OCI-LY3 (cell line): ENCODE data around the gene KEL.

Experiments
- H2AFZ ChIP-seq: fragments of 200-600, 300-600 bp; shearing (Covaris generic); 2 replicates; pipeline ENCODE4 v1.6.0; 2014; ENCODE audit warnings: antibody characterized with exemption, low read depth, low read length
- H3K27ac ChIP-seq: fragments of 200-600, 300-600 bp; sonication (generic); 2 replicates; pipeline ENCODE4 v1.5.1; 2014; ENCODE audit warnings: mild to moderate bottlenecking, low read length, moderate library complexity, mixed read lengths
- H3K27me3 ChIP-seq: fragments of 200-600, 300-600 bp; sonication (generic); 2 replicates; pipeline ENCODE4 v1.6.1; 2014; ENCODE audit warnings: low read depth, low read length, mixed read lengths
- H3K36me3 ChIP-seq: fragments of 200-600, 300-600 bp; sonication (generic); replicated peaks from 2 replicates; pipeline ENCODE3; 2014; ENCODE audit warnings: low read depth, low read length, mixed read lengths
- H3K4me1 ChIP-seq: fragments of 300-600, 200-600 bp; sonication (generic); 2 replicates; pipeline ENCODE4 v1.6.1; 2014; ENCODE audit warnings: low read length, mixed read lengths
- H3K4me2 ChIP-seq: fragments of 200-600, 300-600 bp; sonication (generic); 2 replicates; pipeline ENCODE4 v1.6.1; 2014; ENCODE audit warnings: low read length, mixed read lengths
- H3K4me3 ChIP-seq: fragments of 300-600, 200-600 bp; sonication (generic); 2 replicates; pipeline ENCODE4 v1.5.1; 2014; ENCODE audit warnings: antibody characterized with exemption, mild to moderate bottlenecking, low read length, moderate library complexity
- H3K79me2 ChIP-seq: fragments of 300-600, 200-600 bp; shearing (Covaris generic); 2 replicates; pipeline ENCODE4 v1.6.1; 2014; ENCODE audit warnings: mild to moderate bottlenecking, low read length, mixed read lengths
- H3K9ac ChIP-seq: fragments of 300-600, 200-600 bp; shearing (Covaris generic); 2 replicates; pipeline ENCODE4 v1.6.0; 2014; ENCODE audit warnings: mild to moderate bottlenecking, low read length, moderate library complexity
- H3K9me3 ChIP-seq: fragments of 200-600, 300-600 bp; shearing (Covaris generic); 2 replicates; pipeline ENCODE4 v1.6.1; 2014; ENCODE audit warnings: low read length, mixed read lengths; ENCODE audit not compliant: insufficient read depth
- H4K20me1 ChIP-seq: fragments of 200-600, 300-600 bp; sonication (generic); 2 replicates; pipeline ENCODE4 v1.6.1; 2016; ENCODE audit warnings: low read length, mixed read lengths; ENCODE audit not compliant: insufficient read depth
- CTCF ChIP-seq: fragments of 200-600, 300-600 bp; sonication (generic); IDR thresholded peaks from 2 replicates; pipeline ENCODE4 v1.5.1; 2014; ENCODE audit warnings: antibody characterized with exemption, low read length, low read depth
- EZH2phosphoT487 ChIP-seq: fragments of 200-600 bp; shearing (Covaris generic); IDR thresholded peaks from 2 replicates; pipeline ENCODE4 v1.6.1; 2018; ENCODE audit warnings: antibody characterized with exemption, mixed run types, low read depth

KEL gene

GRCh38 chr7:142898377-142899170, 63.6 kb downstream of the KEL start:
- TF ChIP-seq CTCF: no peak
- TF ChIP-seq EZH2phosphoT487: no peak
- Histone ChIP-seq H3K27ac (no peak overlapping the region), H3K4me3 (no peak overlapping the region), H3K9ac (no peak overlapping the region), H2AFZ (no peak overlapping the region), H3K4me2 (no peak overlapping the region), H4K20me1 (no peaks in the 10 kb centered on the region), H3K36me3 (no peaks in the 10 kb centered on the region), H3K27me3 (peaks cover 29% of the 10 kb centered on the region), H3K79me2 (no peaks in the 10 kb centered on the region), H3K4me1 (no peaks in the 10 kb centered on the region), H3K9me3 (no peaks in the 10 kb centered on the region; the same call in 1 of the 2 replicates)

- H3K27me3 ChIP-seq: peaks cover 29% of the 10 kb centered on the region
- H3K79me2 ChIP-seq: no peaks in the 10 kb centered on the region
- no peaks in the 10 kb centered on the region for H3K9me3 ChIP-seq
- no peak for TF ChIP-seq EZH2phosphoT487
- H3K36me3 ChIP-seq: no peaks in the 10 kb centered on the region
- no peak overlapping the region for H3K4me3 ChIP-seq
- H3K9ac ChIP-seq: no peak overlapping the region
- no peak overlapping the region for H2AFZ ChIP-seq
- no peak overlapping the region for H3K4me2 ChIP-seq
- H3K27ac ChIP-seq: no peak overlapping the region
- H3K4me1 ChIP-seq: no peaks in the 10 kb centered on the region
- H4K20me1 ChIP-seq: no peaks in the 10 kb centered on the region
These were observed 64.5 kb downstream of the KEL start for GRCh38 chr7:142897691-142898090.

- no peaks in the 10 kb centered on the region for H3K4me1 ChIP-seq
These were observed 65.3 kb downstream of the KEL start for GRCh38 chr7:142896741-142897379.

GRCh38 chr7:142896151-142896550, 66.0 kb downstream of the KEL start:
- Histone ChIP-seq H3K4me3 (no peak overlapping the region), H3K27me3 (peaks cover 29% of the 10 kb centered on the region), H3K9ac (no peak overlapping the region), H3K4me2 (no peak overlapping the region), H3K79me2 (no peaks in the 10 kb centered on the region), H3K9me3 (no peaks in the 10 kb centered on the region), H3K4me1 (no peaks in the 10 kb centered on the region), H2AFZ (no peak overlapping the region), H3K36me3 (no peaks in the 10 kb centered on the region), H4K20me1 (no peaks in the 10 kb centered on the region), H3K27ac (no peak overlapping the region)
- no peak for TF ChIP-seq CTCF
- no peak for TF ChIP-seq EZH2phosphoT487

More at GRCh38 chr7:142896741-142897379, 65.3 kb downstream of the KEL start:
- TF ChIP-seq CTCF: no peak
- TF ChIP-seq EZH2phosphoT487: no peak
- Histone ChIP-seq H3K9me3 (no peaks in the 10 kb centered on the region), H3K9ac (no peak overlapping the region), H3K4me2 (no peak overlapping the region), H3K27me3 (peaks cover 29% of the 10 kb centered on the region), H3K79me2 (no peaks in the 10 kb centered on the region), H3K36me3 (no peaks in the 10 kb centered on the region), H3K4me3 (no peak overlapping the region), H4K20me1 (no peaks in the 10 kb centered on the region), H2AFZ (no peak overlapping the region), H3K27ac (no peak overlapping the region)
